ENCODE measurements around the gene SPTBN5.

Gene SPTBN5

DNA sequence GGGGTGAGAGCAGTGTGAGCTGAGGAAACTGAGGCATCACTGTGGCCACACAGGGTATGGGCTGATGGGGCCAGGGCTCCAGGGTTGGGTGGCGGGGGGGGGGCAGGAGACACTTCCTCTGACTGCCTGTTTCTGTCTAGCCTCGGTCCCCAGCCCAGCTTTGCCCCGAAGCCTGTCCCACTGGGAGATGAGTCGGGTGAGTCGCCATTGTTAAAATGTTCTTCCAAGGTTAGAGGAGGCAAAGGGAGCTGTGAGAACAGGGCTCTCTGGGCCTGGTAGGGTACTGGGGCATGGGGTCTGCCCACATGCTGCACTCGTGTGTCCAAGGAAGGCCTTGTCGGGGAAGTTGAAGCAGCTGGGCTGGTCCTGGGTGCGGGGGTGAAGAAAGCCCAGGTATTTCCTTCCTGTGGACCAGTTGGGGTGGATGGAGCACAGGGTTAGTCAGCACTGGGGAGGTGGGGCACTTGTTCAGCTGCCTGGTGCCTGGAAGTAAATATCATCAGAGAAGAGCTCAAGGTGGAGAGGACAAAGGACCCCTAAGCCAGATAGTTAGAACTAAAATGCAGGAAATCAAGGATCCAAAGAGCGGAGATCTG is 74.3 kb downstream of the SPTBN5 start:
- no peak for DNase-seq (ENCODE audit: extremely low read depth, low read depth)
- TF ChIP-seq, protein P1, sequence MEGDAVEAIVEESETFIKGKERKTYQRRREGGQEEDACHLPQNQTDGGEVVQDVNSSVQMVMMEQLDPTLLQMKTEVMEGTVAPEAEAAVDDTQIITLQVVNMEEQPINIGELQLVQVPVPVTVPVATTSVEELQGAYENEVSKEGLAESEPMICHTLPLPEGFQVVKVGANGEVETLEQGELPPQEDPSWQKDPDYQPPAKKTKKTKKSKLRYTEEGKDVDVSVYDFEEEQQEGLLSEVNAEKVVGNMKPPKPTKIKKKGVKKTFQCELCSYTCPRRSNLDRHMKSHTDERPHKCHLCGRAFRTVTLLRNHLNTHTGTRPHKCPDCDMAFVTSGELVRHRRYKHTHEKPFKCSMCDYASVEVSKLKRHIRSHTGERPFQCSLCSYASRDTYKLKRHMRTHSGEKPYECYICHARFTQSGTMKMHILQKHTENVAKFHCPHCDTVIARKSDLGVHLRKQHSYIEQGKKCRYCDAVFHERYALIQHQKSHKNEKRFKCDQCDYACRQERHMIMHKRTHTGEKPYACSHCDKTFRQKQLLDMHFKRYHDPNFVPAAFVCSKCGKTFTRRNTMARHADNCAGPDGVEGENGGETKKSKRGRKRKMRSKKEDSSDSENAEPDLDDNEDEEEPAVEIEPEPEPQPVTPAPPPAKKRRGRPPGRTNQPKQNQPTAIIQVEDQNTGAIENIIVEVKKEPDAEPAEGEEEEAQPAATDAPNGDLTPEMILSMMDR (IDR thresholded peaks at IDR 0.05; ENCODE audit: low read depth, low read length, missing control alignments), result no peak
- no peak overlapping the region for H3K4me3 ChIP-seq (replicated peaks; ENCODE audit: low read depth, low read length)

- no peak for DNase-seq (ENCODE audit: extremely low read depth, low read depth)
- no peak overlapping the region for H3K4me3 ChIP-seq (replicated peaks; ENCODE audit: low read depth, low read length)
- TF ChIP-seq, protein P1 (IDR thresholded peaks at IDR 0.05; ENCODE audit: low read depth, low read length, missing control alignments), result no peak
These were observed 76.1 kb downstream of the SPTBN5 start for GRCh38 chr15:41817781-41818180.

DNA sequence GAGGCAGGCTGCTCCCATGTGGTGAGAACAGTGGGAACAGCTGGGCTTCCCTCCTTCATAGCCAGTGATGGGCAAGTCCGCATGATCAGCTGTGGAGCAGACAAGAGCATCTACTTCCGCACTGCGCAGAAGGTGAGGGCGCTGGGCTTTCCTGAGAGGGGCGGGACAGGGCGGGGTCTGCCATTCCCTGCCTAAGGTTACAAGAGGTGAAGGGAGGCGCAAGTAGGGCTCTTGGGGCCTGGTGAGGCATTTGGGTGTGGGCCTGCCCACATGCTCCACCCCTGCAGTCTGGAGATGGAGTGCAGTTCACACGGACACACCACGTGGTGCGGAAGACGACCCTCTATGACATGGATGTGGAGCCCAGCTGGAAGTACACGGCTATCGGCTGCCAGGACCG is 76.5 kb downstream of the SPTBN5 start:
- no peak overlapping the region for H3K4me3 ChIP-seq (replicated peaks; ENCODE audit: low read depth, low read length)
- DNase-seq (ENCODE audit: extremely low read depth, low read depth), result no peak
- TF ChIP-seq, protein P1 (IDR thresholded peaks at IDR 0.05; ENCODE audit: low read depth, low read length, missing control alignments), result no peak

DNA sequence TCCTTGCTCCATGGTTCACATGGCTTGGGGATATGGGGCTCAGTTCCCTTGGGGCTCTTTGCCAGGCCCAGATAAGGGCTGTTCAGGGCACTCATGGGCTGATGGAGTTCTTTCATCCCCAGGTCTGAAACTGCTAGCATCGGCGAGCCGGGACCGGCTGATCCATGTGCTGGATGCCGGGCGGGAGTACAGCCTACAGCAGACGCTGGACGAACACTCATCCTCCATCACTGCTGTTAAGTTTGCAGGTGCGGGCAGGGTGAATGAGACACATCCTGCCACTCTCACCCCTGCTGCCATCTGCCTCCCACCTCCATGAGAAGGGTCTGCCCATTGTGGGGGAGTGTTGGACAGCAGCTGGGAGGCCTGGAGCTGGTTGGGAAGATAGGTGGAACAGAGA is 77.1 kb downstream of the SPTBN5 start:
- TF ChIP-seq, protein P1 (IDR thresholded peaks at IDR 0.05; ENCODE audit: low read depth, low read length, missing control alignments), result no peak
- H3K4me3 ChIP-seq (replicated peaks; ENCODE audit: low read depth, low read length), result no peak overlapping the region
- DNase-seq (ENCODE audit: extremely low read depth, low read depth), result no peak

GRCh38 chr15:41814534-41814933 is 79.3 kb downstream of the SPTBN5 start:
- no peak for DNase-seq (ENCODE audit: extremely low read depth, low read depth)
- no peak overlapping the region for H3K4me3 ChIP-seq (replicated peaks; ENCODE audit: low read depth, low read length)
- TF ChIP-seq, protein P1 (IDR thresholded peaks at IDR 0.05; ENCODE audit: low read depth, low read length, missing control alignments), result no peak

DNA sequence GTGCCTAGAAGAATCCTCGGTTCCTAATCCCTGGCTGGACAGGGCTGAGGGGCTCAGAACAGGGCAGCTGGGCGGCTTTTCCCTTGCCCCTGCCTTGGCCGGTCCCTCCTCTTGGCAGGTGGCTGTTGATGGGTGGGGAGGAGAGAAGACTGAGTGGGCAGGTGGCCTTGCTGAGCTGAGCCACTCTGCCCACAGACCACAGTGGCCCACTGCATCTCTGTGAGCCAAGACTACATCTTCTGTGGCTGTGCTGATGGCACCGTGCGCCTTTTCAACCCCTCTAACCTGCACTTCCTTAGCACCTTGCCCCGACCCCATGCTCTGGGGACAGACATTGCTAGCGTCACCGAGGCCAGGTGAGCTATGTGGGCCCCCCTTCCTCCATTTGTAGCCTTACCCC is 80.4 kb downstream of the SPTBN5 start:
- TF ChIP-seq, protein P1 (IDR thresholded peaks at IDR 0.05; ENCODE audit: low read depth, low read length, missing control alignments), result no peak
- no peak for DNase-seq (ENCODE audit: extremely low read depth, low read depth)
- no peak overlapping the region for H3K4me3 ChIP-seq (replicated peaks; ENCODE audit: low read depth, low read length)

- no peak overlapping the region for H3K4me3 ChIP-seq (replicated peaks; ENCODE audit: low read depth, low read length)
- no peak for DNase-seq (ENCODE audit: extremely low read depth, low read depth)
- TF ChIP-seq, protein P1 (IDR thresholded peaks at IDR 0.05; ENCODE audit: low read depth, low read length, missing control alignments), result no peak
These were observed 81.0 kb downstream of the SPTBN5 start for GRCh38 chr15:41812820-41813375.
